Hepatocyte (in vitro differentiated cells): Measurements from ENCODE around the gene MARK3.

Experiments used
- EZH2 ChIP-seq: fragments of 200-600 bp; sonication (generic); IDR thresholded peaks from 2 replicates; pipeline ENCODE4 v1.6.1; 2016; ENCODE audit warnings: antibody characterized with exemption, mild to moderate bottlenecking, borderline replicate concordance
- EZH2phosphoT487 ChIP-seq: fragments of 200-600 bp; sonication (generic); IDR thresholded peaks from one replicate; pipeline ENCODE4 v1.6.1; 2018; ENCODE audit warnings: antibody characterized with exemption, mild to moderate bottlenecking, low read depth, moderate library complexity; ENCODE audit not compliant: unreplicated experiment, severe bottlenecking
- TF ChIP-seq, protein P1 (sequence below): fragments of 200-600 bp; sonication (generic); IDR thresholded peaks from 2 replicates; pipeline ENCODE4 v1.5.1; 2016; ENCODE audit warnings: antibody characterized with exemption, mild to moderate bottlenecking; ENCODE audit not compliant: poor library complexity

DNA sequence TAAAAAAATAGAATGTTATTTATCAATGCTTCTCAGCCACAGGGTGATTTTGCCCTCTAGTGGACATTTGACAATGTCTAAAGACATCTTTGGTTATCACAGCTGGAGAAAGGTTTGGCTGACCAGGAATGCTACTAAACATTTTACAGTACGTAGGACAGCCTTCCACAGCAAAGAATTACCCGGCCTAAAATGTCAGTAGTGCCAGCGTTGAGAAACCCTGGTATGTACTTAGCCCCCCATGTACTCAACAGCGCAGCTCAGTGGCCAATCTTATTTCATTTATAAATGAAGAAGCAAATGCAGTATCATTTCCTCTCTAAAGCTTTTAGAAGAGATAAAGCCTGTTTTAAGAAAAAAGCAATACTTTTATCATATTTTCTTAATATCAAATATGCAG is 5.8 kb downstream of the MARK3 start:
- no peak for TF ChIP-seq EZH2phosphoT487
- no peak for TF ChIP-seq EZH2
- TF ChIP-seq, protein P1, sequence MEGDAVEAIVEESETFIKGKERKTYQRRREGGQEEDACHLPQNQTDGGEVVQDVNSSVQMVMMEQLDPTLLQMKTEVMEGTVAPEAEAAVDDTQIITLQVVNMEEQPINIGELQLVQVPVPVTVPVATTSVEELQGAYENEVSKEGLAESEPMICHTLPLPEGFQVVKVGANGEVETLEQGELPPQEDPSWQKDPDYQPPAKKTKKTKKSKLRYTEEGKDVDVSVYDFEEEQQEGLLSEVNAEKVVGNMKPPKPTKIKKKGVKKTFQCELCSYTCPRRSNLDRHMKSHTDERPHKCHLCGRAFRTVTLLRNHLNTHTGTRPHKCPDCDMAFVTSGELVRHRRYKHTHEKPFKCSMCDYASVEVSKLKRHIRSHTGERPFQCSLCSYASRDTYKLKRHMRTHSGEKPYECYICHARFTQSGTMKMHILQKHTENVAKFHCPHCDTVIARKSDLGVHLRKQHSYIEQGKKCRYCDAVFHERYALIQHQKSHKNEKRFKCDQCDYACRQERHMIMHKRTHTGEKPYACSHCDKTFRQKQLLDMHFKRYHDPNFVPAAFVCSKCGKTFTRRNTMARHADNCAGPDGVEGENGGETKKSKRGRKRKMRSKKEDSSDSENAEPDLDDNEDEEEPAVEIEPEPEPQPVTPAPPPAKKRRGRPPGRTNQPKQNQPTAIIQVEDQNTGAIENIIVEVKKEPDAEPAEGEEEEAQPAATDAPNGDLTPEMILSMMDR, result peak; percentile 82
